ENCODE measurements around the gene ABHD15. TPM values are rescaled to one million over a fixed set of nuclear protein-coding genes. Genes with fewer than 3 reads are reported as not detected.

The ABHD15 gene
- total and polyA plus RNA-seq, 2 experiments from 2014 or later, result 2.4 to 10.1 TPM

DNA sequence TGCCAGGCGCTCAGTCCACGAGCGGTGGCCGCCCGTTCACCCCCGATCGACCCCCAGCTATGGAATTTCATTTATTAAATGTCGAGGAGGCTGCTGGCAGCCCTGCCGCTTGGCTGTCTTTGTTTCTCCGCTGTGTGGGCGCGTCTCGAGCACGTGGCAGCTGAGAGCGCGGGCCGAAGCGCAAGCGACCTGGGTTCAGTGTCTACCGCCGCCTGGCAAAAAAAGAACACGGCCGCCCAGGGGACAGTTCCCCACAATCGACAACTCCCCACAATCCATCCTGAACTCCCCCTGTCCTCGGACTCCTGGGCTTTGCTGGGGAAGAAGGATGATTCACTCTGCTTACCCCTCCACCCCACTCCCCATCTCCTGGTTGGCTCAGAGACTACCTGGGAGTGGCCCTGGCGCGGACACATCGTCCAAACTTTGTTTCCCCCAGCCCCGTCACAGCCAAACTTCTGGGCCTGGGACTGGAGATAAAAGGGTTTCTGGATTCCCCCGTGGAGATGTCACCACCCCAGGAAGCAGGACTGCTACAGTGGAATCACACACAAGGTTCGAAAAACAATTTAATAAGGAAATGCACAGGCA, 24.4 kb upstream of the ABHD15 start:
- DNase-seq, result peak; percentile 77
- in situ Hi-C loops (cut with MboI), result no loop called here
- Histone ChIP-seq H4K20me1 (ENCODE audit: insufficient read depth) (no peaks in the 10 kb centered on the region), H3K4me2 (ENCODE audit: unreplicated experiment) (peak overlapping the region; percentile 63), H2AFZ (peak overlapping the region; percentile 79), H3K36me3 (ENCODE audit: low read depth) (no peaks in the 10 kb centered on the region), H3K4me1 (ENCODE audit: insufficient read depth) (peaks cover 30% of the 10 kb centered on the region), H3K9me2 (ENCODE audit: insufficient read depth) (no peaks in the 10 kb centered on the region), H3K4me3 (peak overlapping the region; percentile 66), H3K9ac (peak overlapping the region; percentile 32; the same call in 1 of the 2 replicates), H3F3A (ENCODE audit: insufficient read depth) (peaks cover 20% of the 10 kb centered on the region; the same call in 1 of the 2 replicates), H3K27ac (peak overlapping the region; percentile 56), H3K79me2 (ENCODE audit: insufficient read depth) (peaks cover 26% of the 10 kb centered on the region), H3K27me3 (replicated peaks; ENCODE audit: insufficient read depth) (no peaks in the 10 kb centered on the region), H3K9me3 (ENCODE audit: low read depth) (no peaks in the 10 kb centered on the region)
- no peak for TF ChIP-seq EZH2phosphoT487 (IDR thresholded peaks at IDR 0.05; ENCODE audit: insufficient read depth, low read depth)
- no peak for TF ChIP-seq EZH2 (IDR thresholded peaks at IDR 0.05; ENCODE audit: insufficient read depth, poor library complexity, severe bottlenecking)
- 1 to 4% methylated on average over 19 to 24 of the region's 31 CpGs for WGBS, 2 experiments (ENCODE audit: low coverage in 1 of 2, low lambda C conversion rate in 2 of 2, missing lambda C conversion rate in 2 of 2)

GRCh38 chr17:29590411-29591145, 23.7 kb upstream of the ABHD15 start:
- peak; percentile 87 for DNase-seq
- TF ChIP-seq EZH2phosphoT487 (IDR thresholded peaks at IDR 0.05; ENCODE audit: insufficient read depth, low read depth) (no peak), EZH2 (IDR thresholded peaks at IDR 0.05; ENCODE audit: insufficient read depth, poor library complexity, severe bottlenecking) (no peak)
- H3K27ac ChIP-seq, result peak overlapping the region; percentile 56
- peaks cover 30% of the 10 kb centered on the region for H3K4me1 ChIP-seq (ENCODE audit: insufficient read depth)
- no peaks in the 10 kb centered on the region for H4K20me1 ChIP-seq (ENCODE audit: insufficient read depth)
- H3K9me3 ChIP-seq (ENCODE audit: low read depth), result no peaks in the 10 kb centered on the region
- in situ Hi-C loops (cut with MboI), result no loop called here
- H3K9ac ChIP-seq, result peak overlapping the region; percentile 61; the same call in 1 of the 2 replicates
- H3K79me2 ChIP-seq (ENCODE audit: insufficient read depth), result peaks cover 33% of the 10 kb centered on the region
- no peaks in the 10 kb centered on the region for H3K36me3 ChIP-seq (ENCODE audit: low read depth)
- no peaks in the 10 kb centered on the region for H3K27me3 ChIP-seq (replicated peaks; ENCODE audit: insufficient read depth)
- peaks cover 20% of the 10 kb centered on the region; the same call in 1 of the 2 replicates for H3F3A ChIP-seq (ENCODE audit: insufficient read depth)
- peak overlapping the region; percentile 63 for H3K4me2 ChIP-seq (ENCODE audit: unreplicated experiment)
- H2AFZ ChIP-seq, result peak overlapping the region; percentile 79
- 17 to 22% methylated on average over 25 to 30 of the region's 30 CpGs for WGBS, 2 experiments (ENCODE audit: low coverage in 1 of 2, low lambda C conversion rate in 2 of 2, missing lambda C conversion rate in 2 of 2)
- H3K4me3 ChIP-seq, result peak overlapping the region; percentile 66
- no peaks in the 10 kb centered on the region for H3K9me2 ChIP-seq (ENCODE audit: insufficient read depth)

- H3K4me1 ChIP-seq (ENCODE audit: insufficient read depth), result peaks cover 30% of the 10 kb centered on the region
Observed at GRCh38 chr17:29589524-29590410, 22.9 kb upstream of the ABHD15 start, which contains the start of gene GIT1. Gene GIT1, minus strand, starts transcription at chr17:29589648. Its CDS starts 270 bp downstream, at chr17:29589378.

More at GRCh38 chr17:29589524-29590410, 22.9 kb upstream of the ABHD15 start, which contains the start of gene GIT1:
- DNase-seq, result peak; percentile 96
- H3F3A ChIP-seq (ENCODE audit: insufficient read depth), result peaks cover 16% of the 10 kb centered on the region; the same call in 1 of the 2 replicates
- H3K27ac ChIP-seq, result peak within 1 kb of the TSS; percentile 56
- TF ChIP-seq EZH2phosphoT487 (IDR thresholded peaks at IDR 0.05; ENCODE audit: insufficient read depth, low read depth) (no peak), EZH2 (IDR thresholded peaks at IDR 0.05; ENCODE audit: insufficient read depth, poor library complexity, severe bottlenecking) (no peak)
- no peaks in the 10 kb centered on the region for H3K36me3 ChIP-seq (ENCODE audit: low read depth)
- no peaks in the 10 kb centered on the region for H3K9me2 ChIP-seq (ENCODE audit: insufficient read depth)
- in situ Hi-C loops (cut with MboI), result no loop called here
- H3K27me3 ChIP-seq (replicated peaks; ENCODE audit: insufficient read depth), result no peaks in the 10 kb centered on the region
- 9 to 11% methylated on average over 32 to 35 of the region's 70 CpGs for WGBS, 2 experiments (ENCODE audit: low coverage in 1 of 2, low lambda C conversion rate in 2 of 2, missing lambda C conversion rate in 2 of 2)
- H3K79me2 ChIP-seq (ENCODE audit: insufficient read depth), result peaks cover 41% of the 10 kb centered on the region
- H3K9me3 ChIP-seq (ENCODE audit: low read depth), result no peaks in the 10 kb centered on the region
- no peaks in the 10 kb centered on the region for H4K20me1 ChIP-seq (ENCODE audit: insufficient read depth)
- H3K4me2 ChIP-seq (ENCODE audit: unreplicated experiment), result peak within 1 kb of the TSS; percentile 95
- peak within 1 kb of the TSS; percentile 81 for H3K9ac ChIP-seq
- peak within 1 kb of the TSS; percentile 79 for H2AFZ ChIP-seq
- peak within 1 kb of the TSS; percentile 94 for H3K4me3 ChIP-seq
